ENCODE measurements around the gene DNAAF3. TPM values are rescaled to one million over a fixed set of nuclear protein-coding genes. Genes with fewer than 3 reads are reported as not detected.

DNAAF3 gene
- total RNA-seq, 1 donor from 2014 or later: 1.5 TPM

GRCh38 chr19:55171440-55171839, 5.0 kb upstream of the DNAAF3 start:
- ATAC-seq (no peak), DNase-seq (no peak)
- Histone ChIP-seq H3K4me3 (no peak overlapping the region), H3K9me3 (no peaks in the 10 kb centered on the region), H3K27ac (no peak overlapping the region), H3K4me1 (no peaks in the 10 kb centered on the region), H3K36me3 (no peaks in the 10 kb centered on the region), H3K27me3 (peaks cover 91% of the 10 kb centered on the region)
- TF ChIP-seq CTCF (IDR thresholded peaks at IDR 0.05): no peak
- intact Hi-C loops (cut with DNase I): no loop called here

GRCh38 chr19:55169136-55169535, 2.7 kb upstream of the DNAAF3 start:
- H3K27ac ChIP-seq: no peak overlapping the region
- no peaks in the 10 kb centered on the region for H3K4me1 ChIP-seq
- H3K27me3 ChIP-seq: peaks cover 86% of the 10 kb centered on the region
- intact Hi-C loops (cut with DNase I): no loop called here
- ATAC-seq: no peak
- TF ChIP-seq CTCF (IDR thresholded peaks at IDR 0.05): no peak
- DNase-seq: no peak
- no peaks in the 10 kb centered on the region for H3K9me3 ChIP-seq
- no peaks in the 10 kb centered on the region for H3K36me3 ChIP-seq
- H3K4me3 ChIP-seq: no peak overlapping the region

- H3K27me3 ChIP-seq: peaks cover 88% of the 10 kb centered on the region
- peak; percentile 75 for ATAC-seq
- H3K4me1 ChIP-seq: no peaks in the 10 kb centered on the region
Measured at GRCh38 chr19:55165952-55166529, 372 bp downstream of the DNAAF3 start.

GRCh38 chr19:55161571-55162322, 4.7 kb downstream of the DNAAF3 start:
- Histone ChIP-seq H3K27ac (no peak overlapping the region), H3K27me3 (peaks cover 68% of the 10 kb centered on the region), H3K4me3 (no peak overlapping the region), H3K4me1 (no peaks in the 10 kb centered on the region), H3K9me3 (no peaks in the 10 kb centered on the region), H3K36me3 (no peaks in the 10 kb centered on the region)
- no peak for ATAC-seq
- no peak for TF ChIP-seq CTCF (IDR thresholded peaks at IDR 0.05)
- DNase-seq: no peak
- intact Hi-C loops (cut with DNase I): no loop called here

More at GRCh38 chr19:55165952-55166529, 372 bp downstream of the DNAAF3 start:
- Histone ChIP-seq H3K36me3 (no peaks in the 10 kb centered on the region), H3K4me3 (peak overlapping the region; percentile 43), H3K27ac (no peak overlapping the region), H3K9me3 (no peaks in the 10 kb centered on the region)
- intact Hi-C loops (cut with DNase I): no loop called here
- peak; percentile 78 for DNase-seq
- TF ChIP-seq CTCF (IDR thresholded peaks at IDR 0.05): peak; percentile 16

GRCh38 chr19:55160986-55161365, 5.4 kb downstream of the DNAAF3 start:
- no peak for TF ChIP-seq CTCF (IDR thresholded peaks at IDR 0.05)
- Histone ChIP-seq H3K4me3 (no peak overlapping the region), H3K36me3 (no peaks in the 10 kb centered on the region), H3K27me3 (peaks cover 70% of the 10 kb centered on the region), H3K27ac (no peak overlapping the region), H3K4me1 (no peaks in the 10 kb centered on the region), H3K9me3 (no peaks in the 10 kb centered on the region)
- no peak for DNase-seq
- intact Hi-C loops (cut with DNase I): no loop called here
- no peak for ATAC-seq
